PFSK-1 (cell line): ENCODE results near the gene SLC30A1.

Source experiments
- POLR2AphosphoS5 ChIP-seq: IDR thresholded peaks from 2 replicates; pipeline ENCODE4 v1.6.1; 2012; ENCODE audit warnings: low read depth, mild to moderate bottlenecking, control low read depth, low read length, moderate library complexity
- SIN3A ChIP-seq: IDR thresholded peaks from 2 replicates; pipeline ENCODE4 v1.6.1; 2012; ENCODE audit warnings: mild to moderate bottlenecking, low read length, moderate library complexity, borderline replicate concordance; ENCODE audit not compliant: insufficient read depth

DNA sequence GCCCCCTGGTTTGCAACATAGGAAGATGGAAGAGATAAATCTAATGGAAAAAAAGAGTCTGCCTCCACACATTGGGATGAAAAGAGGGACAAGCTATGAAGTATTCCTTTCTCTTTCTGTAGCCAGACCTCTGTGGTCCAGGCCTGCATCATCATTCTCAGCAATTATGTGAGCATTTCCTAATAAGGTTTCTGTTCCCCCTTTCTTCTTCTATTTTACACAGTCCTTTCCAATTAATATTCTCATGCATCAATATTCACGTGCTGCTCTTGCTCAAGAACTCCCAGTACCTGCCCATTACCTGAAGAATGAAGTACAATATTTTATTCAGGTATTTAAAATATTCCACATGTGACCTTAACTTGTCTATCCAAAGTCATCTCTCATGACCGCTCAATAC is 8.2 kb upstream of the SLC30A1 start:
- no peak for TF ChIP-seq SIN3A
- no peak for TF ChIP-seq POLR2AphosphoS5
